ENCODE data around the gene ZBTB32. TPM values are rescaled to one million over a fixed set of nuclear protein-coding genes. Genes with fewer than 3 reads are reported as not detected.

ZBTB32 gene
- total RNA-seq, 3 donors from 2014 or later: 0.27 TPM; not detected in 2

DNA sequence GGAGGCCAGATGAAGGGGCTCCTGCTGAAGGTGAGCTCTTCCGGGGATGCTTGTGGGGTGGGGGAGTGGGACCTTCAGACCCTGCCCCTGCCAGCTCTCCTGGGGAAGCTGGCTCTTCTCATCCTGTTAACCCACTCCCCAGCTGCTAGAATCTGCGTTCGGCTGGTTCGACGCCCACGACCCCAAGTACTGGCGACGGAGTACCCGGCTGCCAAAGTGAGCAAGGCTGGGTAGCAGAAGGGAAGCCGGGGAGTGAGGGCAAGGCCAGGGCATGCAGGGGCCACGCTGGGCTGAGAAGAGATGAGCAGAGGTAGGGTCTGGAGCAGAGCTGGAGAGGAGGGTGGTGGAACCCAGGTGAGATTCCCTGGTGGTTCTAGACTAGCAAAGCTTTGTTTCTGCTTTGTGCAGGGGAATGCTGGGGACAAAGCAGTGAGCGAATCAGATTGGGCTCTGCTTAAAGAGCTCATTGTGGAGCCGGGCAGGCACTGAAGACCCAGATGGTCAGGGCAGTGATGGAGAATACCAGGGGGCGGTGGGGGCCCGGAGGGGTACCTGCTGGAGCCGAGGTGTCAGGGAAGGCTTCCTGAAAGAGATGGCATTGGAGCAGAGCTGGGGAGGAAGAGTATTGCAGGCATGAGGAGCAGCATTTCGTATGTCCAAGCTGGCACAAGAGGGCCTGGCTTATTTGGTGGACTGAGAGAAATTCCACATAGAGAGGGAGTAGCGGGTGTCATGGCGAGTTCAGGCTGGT, 23.8 kb downstream of the ZBTB32 start:
- H3K9me3 ChIP-seq: no peaks in the 10 kb centered on the region
- no peak for TF ChIP-seq CTCF (IDR thresholded peaks at IDR 0.05)
- H3K4me3 ChIP-seq: no peak overlapping the region
- no peak for DNase-seq
- no peaks in the 10 kb centered on the region for H3K4me1 ChIP-seq (ENCODE audit: low read depth)
- H3K36me3 ChIP-seq (ENCODE audit: low read depth): peaks cover 45% of the 10 kb centered on the region
- intact Hi-C loops (cut with DNase I, micrococcal nuclease): no loop called here
- no peak for ATAC-seq

DNA sequence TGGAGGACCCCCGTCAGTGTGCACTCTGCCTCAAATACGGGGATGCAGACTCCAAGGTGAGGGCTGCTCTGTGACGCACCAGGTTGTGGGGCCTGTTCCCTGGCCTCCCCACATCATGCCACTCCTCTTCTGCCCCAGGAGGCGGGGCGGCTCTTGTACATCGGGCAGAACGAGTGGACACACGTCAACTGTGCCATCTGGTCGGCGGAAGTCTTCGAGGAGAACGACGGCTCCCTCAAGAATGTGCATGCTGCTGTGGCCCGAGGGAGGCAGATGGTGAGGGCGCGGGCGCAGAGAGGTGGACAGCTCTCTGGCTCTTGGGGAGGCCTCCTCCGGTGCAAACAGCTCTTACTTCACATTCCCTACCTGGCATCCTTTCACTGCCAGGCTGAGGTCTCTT, 24.7 kb downstream of the ZBTB32 start:
- no peaks in the 10 kb centered on the region for H3K9me3 ChIP-seq
- H3K36me3 ChIP-seq (ENCODE audit: low read depth): peaks cover 39% of the 10 kb centered on the region
- intact Hi-C loops (cut with DNase I, micrococcal nuclease): no loop called here
- ATAC-seq (no peak), DNase-seq (no peak)
- H3K4me1 ChIP-seq (ENCODE audit: low read depth): no peaks in the 10 kb centered on the region
- TF ChIP-seq CTCF (IDR thresholded peaks at IDR 0.05): no peak
- no peak overlapping the region for H3K4me3 ChIP-seq

- no peak for DNase-seq
- no peak for TF ChIP-seq CTCF (IDR thresholded peaks at IDR 0.05)
- intact Hi-C loops (cut with DNase I, micrococcal nuclease): no loop called here
- H3K4me3 ChIP-seq: no peak overlapping the region
- H3K4me1 ChIP-seq (ENCODE audit: low read depth): no peaks in the 10 kb centered on the region
- H3K9me3 ChIP-seq: no peaks in the 10 kb centered on the region
- peaks cover 33% of the 10 kb centered on the region for H3K36me3 ChIP-seq (ENCODE audit: low read depth)
- no peak for ATAC-seq
These were observed 25.4 kb downstream of the ZBTB32 start for GRCh38 chr19:35729763-35730162.

GRCh38 chr19:35730326-35730725, 26.0 kb downstream of the ZBTB32 start:
- H3K4me1 ChIP-seq (ENCODE audit: low read depth): no peaks in the 10 kb centered on the region
- ATAC-seq (no peak), DNase-seq (no peak)
- TF ChIP-seq CTCF (IDR thresholded peaks at IDR 0.05): no peak
- no peaks in the 10 kb centered on the region for H3K9me3 ChIP-seq
- H3K4me3 ChIP-seq: no peak overlapping the region
- H3K36me3 ChIP-seq (ENCODE audit: low read depth): peaks cover 28% of the 10 kb centered on the region
- intact Hi-C loops (cut with DNase I, micrococcal nuclease): no loop called here

- no peak for ATAC-seq
- intact Hi-C loops (cut with DNase I, micrococcal nuclease): no loop called here
These were observed 27.0 kb downstream of the ZBTB32 start for GRCh38 chr19:35731353-35731752.

More at GRCh38 chr19:35731353-35731752, 27.0 kb downstream of the ZBTB32 start:
- no peaks in the 10 kb centered on the region for H3K4me1 ChIP-seq (ENCODE audit: low read depth)
- H3K9me3 ChIP-seq: no peaks in the 10 kb centered on the region
- peak in 1 of 3 donors; percentile 43 for DNase-seq
- H3K36me3 ChIP-seq (ENCODE audit: low read depth): peaks cover 26% of the 10 kb centered on the region
- TF ChIP-seq CTCF (IDR thresholded peaks at IDR 0.05): no peak
- no peak overlapping the region for H3K4me3 ChIP-seq

Measured in mucosa of descending colon (tissue), 3 donors.